Epithelial cell of proximal tubule (primary cell): Measurements from ENCODE around the gene ANXA2. TPM values are rescaled to one million over a fixed set of nuclear protein-coding genes. Genes with fewer than 3 reads are reported as not detected.

ENCODE experiments used
- DNase-seq: peaks from one replicate; pipeline ENCODE4 v3.0.0-alpha.2; 2011; ENCODE audit warnings: low read depth
- H3K4me3 ChIP-seq: 2 replicates; pipeline ENCODE4 v1.5.1; 2011; ENCODE audit warnings: low read depth, mild to moderate bottlenecking, low read length
- CTCF ChIP-seq: conservative IDR thresholded peaks from 2 replicates; pipeline ENCODE4 v1.5.1; 2012; ENCODE audit warnings: low read depth, mild to moderate bottlenecking, low read length
- total RNA-seq: library from RNA; depleted of rRNA; stranded (reverse); fragments of >200 nt; gene quantifications from 2 replicates; pipeline ENCODE4 v1.2.3, GENCODE V29; 2015

ANXA2 gene
- total RNA-seq, 1 donor from 2014 or later = 2,958 TPM

- peak overlapping the region; percentile 91 for H3K4me3 ChIP-seq
- DNase-seq = no peak
- TF ChIP-seq CTCF = no peak
These were observed 3.1 kb downstream of the ANXA2 start for GRCh38 chr15:60394689-60395097.

- TF ChIP-seq CTCF = no peak
- H3K4me3 ChIP-seq = peak overlapping the region; percentile 91
- DNase-seq = peak; percentile 90
These were observed 4.6 kb downstream of the ANXA2 start for GRCh38 chr15:60392986-60393790.

- TF ChIP-seq CTCF = no peak
- peak overlapping the region; percentile 30 for H3K4me3 ChIP-seq
These were observed 5.2 kb downstream of the ANXA2 start for GRCh38 chr15:60392601-60392985.

GRCh38 chr15:60391722-60392315, 6.0 kb downstream of the ANXA2 start:
- no peak for DNase-seq
- peak overlapping the region; percentile 32 for H3K4me3 ChIP-seq
- TF ChIP-seq CTCF = no peak

More at GRCh38 chr15:60392601-60392985, 5.2 kb downstream of the ANXA2 start:
- DNase-seq = no peak

- peak; percentile 16 for TF ChIP-seq CTCF
- peak overlapping the region; percentile 32 for H3K4me3 ChIP-seq
- peak; percentile 76 for DNase-seq
These were observed 6.8 kb downstream of the ANXA2 start for GRCh38 chr15:60390871-60391501.

- DNase-seq = no peak
- peak overlapping the region; percentile 12 for H3K4me3 ChIP-seq
- TF ChIP-seq CTCF = no peak
These were observed 7.6 kb downstream of the ANXA2 start for GRCh38 chr15:60390231-60390630.
